Measurements from ENCODE around the gene HACD3.
"Not testable (repeated sequence)": the region's sequence is repeated elsewhere in the genome, so short reads cannot be mapped to it uniquely, and the experiment has no call there.

The HACD3 gene

DNA sequence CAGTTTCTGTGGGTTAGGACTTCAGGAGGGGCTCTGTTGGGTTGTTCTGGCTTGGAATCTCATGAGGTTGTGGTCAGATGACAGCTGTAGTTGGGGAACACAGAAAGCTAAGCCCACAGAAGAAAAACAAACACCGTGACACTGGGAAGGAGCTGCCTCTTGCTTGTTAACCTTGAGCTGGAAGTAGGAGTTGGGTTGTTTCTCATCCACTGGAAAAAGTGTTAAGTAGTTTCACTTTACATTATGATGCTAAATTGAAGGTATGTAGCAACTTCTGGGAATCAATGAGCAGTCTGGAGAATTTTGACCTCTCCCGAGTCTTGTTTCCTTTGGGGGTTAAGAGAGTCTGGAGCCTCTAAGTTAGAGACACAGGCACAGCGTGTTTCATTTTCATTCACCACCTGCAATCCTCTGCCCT, 20.4 kb downstream of the HACD3 start:
- no peak for DNase-seq

DNA sequence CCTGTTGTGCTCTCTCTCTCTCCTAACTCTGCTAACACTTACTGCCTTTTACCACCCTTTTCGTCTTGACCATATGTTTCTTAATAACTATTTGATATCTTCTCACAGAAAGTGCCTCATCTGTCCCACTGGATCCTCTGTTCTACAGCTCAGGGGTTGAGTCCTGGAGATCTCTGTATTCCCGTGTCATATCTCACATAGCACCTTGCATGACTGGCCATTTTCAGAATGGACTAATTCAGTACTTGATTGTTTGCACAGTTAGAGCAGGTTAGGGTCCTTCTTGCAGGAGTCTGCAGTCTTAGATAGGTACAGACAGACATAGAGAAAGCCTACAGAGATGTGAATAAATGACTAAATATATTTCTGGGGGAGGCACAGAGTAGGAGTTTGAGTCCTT, 20.9 kb downstream of the HACD3 start:
- no peak for DNase-seq

DNA sequence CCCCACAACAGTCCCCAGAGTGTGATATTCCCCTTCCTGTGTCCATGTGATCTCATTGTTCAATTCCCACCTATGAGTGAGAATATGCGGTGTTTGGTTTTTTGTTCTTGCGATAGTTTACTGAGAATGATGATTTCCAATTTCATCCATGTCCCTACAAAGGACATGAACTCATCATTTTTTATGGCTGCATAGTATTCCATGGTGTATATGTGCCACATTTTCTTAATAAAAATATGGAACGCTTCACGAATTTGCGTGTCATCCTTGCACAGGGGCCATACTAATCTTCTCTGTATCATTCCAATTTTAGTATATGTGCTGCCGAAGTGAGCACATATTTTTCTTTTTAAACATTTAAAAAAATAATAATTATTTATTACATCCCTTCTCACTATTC, 22.6 kb downstream of the HACD3 start:
- not testable (repeated sequence) for DNase-seq

DNA sequence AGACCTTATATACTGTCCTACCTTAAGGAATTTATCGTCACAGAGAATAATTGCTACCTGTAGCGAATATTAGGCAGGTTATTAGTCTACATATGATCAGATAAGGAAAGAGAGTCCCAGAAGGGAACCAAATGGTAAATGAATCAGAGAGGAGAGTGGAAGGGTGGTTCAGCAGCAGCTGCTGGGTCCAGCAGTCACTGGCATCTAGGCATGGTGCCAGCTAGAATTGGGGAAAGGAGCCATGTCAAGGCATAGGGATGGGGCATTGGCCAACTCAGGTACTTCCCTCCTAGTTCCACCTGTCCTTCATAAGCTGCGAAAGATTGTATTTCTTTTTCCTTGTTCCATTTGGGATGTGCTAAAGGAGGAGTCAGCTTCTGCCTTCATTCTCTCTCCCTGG, 23.4 kb downstream of the HACD3 start:
- peak; percentile 40 for DNase-seq

DNA sequence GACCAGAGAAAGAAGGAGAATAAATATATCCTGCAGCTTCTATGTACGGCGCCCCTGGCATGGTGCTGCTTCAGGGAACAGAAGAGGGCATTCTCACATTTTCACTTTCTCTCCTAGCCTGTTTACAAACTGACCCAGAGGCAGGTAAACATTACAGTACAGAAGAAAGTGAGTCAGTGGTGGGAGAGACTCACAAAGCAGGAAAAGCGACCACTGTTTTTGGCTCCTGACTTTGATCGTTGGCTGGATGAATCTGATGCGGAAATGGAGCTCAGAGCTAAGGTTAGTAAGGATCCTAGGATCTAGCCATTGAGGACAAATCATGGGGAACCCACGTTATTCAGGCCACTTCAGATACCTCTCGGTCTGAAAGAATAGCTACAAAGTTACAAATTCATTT, 26.4 kb downstream of the HACD3 start:
- DNase-seq = no peak

DNA sequence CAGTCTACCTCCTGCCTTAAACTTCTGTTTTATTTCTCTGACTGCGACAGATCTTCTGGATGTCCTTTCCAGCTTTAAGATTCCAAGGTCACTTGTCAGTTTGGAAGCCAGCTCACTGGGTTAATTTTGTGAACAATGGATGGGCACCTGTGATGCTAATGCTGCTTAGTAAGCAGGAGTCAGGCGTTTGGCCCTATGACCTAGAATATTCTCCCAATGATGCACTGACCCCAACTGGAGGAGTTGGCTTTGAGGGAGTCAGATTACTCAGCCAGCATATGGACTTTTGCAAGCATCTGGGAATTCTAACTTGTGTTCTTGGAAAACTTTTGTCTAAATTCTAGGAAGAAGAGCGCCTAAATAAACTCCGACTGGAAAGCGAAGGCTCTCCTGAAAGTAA, 28.1 kb downstream of the HACD3 start:
- DNase-seq = no peak

GRCh38 chr15:65558997-65559760, 28.9 kb downstream of the HACD3 start:
- DNase-seq = no peak

DNA sequence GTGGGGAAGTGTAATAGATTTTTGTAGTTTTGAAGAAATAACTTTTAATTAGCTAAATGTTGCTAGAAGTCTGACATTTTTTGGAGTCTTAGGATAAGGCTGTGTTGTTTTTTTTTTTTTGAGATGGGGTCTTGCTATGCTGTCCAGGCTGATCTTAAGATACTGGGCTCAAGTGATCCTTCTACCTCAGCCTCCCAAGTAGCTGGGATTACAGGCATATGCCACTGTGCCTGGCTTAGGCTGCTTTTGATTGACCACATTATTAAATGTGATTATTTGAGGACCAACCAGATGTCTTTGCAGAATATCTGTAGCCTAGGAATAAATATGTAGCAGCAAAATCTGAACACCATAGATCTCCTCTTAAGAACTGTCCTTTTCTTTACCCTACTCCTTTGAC, 29.7 kb downstream of the HACD3 start:
- no peak for DNase-seq

DNA sequence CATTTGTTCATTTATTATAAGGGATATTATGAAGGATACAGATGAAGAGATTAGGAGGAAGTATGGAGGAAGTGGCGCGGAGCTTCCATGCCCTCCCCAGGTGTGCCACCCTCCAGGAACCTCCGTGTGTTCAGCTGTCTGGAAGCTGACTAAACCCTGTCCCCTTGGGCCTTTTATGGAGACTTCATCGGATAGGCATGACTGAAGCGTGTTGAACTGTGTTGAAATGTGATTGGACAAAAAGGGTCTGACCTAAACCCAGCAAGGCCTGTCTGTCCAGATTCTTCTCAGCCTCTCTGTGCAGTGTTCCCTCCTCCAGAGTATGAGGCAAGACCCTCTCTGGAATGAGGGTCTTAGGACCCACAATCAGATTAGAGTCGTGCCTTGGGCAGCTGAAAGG, 31.7 kb downstream of the HACD3 start:
- no peak for DNase-seq

GRCh38 chr15:65569728-65570127, 39.5 kb downstream of the HACD3 start:
- no peak for DNase-seq

GRCh38 chr15:65571971-65572370, 41.7 kb downstream of the HACD3 start:
- no peak for DNase-seq

DNA sequence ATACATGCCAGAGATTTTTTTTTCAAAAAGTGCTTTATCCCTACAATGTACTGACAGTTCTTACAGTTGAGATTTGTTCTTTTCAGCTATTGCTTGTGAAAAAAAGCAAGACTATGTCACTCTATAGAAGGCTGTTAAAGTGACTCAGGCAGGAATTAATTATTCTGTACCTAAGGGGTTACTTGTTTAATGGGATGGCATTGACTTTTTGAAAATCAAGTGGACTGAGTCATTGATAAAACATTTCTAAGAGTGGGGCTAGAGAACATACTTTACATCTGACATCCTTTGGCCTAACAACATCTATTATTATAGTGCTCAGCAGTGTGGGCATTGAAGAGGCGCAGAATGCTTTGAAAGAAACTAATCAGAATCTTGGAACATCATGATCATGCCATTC, 46.4 kb downstream of the HACD3 start:
- DNase-seq = no peak

GRCh38 chr15:65577129-65577996, 47.1 kb downstream of the HACD3 start:
- DNase-seq = no peak

DNA sequence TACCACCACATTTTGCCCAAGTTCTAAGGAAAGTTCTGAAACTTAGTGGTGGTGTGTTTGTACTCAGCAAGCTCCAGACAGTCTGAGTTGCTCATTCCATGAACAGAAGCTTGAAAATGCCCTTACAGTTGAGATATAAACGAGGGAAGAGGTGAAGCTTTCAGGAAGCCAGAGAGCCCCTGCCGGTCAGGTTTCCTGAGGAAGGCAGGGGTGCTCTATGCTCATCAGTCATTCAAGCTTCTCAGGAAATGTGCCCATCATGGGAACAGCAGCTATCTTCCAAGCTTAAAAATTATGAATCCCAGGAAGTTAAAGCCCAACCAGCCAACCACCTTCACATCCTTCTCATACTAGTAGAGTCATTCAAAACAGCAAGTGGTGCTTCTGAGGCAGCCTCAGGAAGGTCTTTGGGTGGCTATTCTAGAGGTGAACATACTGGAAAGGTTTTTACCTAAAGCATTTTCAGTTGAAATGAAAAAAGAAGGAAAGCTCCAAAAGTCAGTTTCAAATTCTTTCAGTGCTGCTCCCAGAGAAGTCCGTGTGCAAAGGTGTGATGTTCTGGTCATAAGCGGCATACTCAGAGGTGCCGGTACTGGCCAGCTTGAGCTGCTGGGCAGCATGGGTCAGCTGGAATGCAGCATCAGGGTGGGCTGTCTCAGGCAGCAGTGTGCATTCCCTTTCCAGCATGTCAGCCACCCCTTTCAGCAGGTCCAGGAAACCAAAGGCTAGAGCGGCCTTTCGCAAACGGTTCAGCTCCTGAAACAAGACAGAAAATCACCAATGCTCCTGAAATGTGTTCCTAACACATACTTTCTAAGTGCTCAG, 48.9 kb downstream of the HACD3 start:
- no peak for DNase-seq

DNA sequence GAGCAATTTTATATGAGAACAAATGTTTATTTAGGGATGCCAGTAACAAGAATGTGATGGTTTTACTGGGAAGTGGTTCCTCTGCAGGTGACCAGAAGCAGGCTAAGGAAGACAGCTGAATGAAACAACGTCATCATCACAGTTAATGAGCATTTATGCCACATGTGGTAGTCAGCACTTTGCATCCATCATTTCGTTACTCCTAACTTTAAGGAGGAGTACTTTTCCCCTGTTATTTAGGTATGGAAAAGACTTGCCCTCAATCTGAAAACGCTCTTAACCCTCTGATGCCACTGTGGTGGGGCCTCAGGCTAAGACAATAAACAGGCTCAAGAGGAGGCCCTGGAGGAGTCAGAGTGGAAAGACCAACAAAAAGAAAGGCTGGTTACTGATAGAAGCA, 49.5 kb downstream of the HACD3 start:
- no peak for DNase-seq

GRCh38 chr15:65580287-65580686, 50.0 kb downstream of the HACD3 start:
- DNase-seq = no peak

DNA sequence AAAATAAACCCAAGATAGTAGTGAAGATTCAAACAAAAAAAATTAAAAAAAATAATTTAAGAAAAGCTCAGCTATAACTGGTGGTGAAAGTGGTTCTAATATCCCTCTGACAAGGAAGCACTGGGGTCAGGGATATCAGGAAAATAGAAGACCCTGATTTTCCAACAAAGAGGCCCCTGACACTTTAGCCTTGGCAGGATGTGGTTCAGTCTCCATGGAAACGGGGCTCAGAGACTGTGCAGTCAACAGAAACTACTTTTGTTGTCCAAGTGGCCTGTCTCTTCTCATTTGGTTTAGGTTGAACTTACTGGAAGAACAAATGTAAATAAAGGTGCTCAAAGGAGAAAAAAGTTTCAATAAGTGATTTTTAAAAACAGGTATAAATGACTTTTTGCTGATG, 53.4 kb downstream of the HACD3 start:
- DNase-seq = no peak

DNA sequence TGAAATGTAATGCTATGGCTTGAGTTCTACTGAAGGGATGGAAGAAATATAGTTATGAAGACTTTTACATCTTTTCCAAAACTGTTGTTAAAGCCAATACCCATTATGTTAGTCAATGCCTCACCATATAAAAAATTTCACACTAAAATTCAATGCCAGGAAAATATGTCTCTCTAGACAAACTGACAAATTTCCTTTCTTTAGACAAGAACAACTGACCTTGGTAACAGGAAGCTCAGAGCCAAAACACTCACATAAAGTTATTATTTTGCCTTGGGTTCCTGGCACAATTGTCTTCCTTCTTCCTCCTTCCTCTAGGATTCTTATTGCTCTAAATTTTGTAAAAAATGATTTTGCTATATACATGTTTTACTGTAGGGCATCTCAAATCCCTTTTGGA, 54.0 kb downstream of the HACD3 start:
- DNase-seq = no peak

- DNase-seq = no peak
Measured at GRCh38 chr15:65587094-65587493, 56.8 kb downstream of the HACD3 start.

GRCh38 chr15:65595960-65596359, 65.7 kb downstream of the HACD3 start:
- peak; percentile 56 for DNase-seq

GRCh38 chr15:65598468-65598867, 68.2 kb downstream of the HACD3 start:
- DNase-seq = no peak

GRCh38 chr15:65599677-65600076, 69.4 kb downstream of the HACD3 start:
- DNase-seq = no peak

DNA sequence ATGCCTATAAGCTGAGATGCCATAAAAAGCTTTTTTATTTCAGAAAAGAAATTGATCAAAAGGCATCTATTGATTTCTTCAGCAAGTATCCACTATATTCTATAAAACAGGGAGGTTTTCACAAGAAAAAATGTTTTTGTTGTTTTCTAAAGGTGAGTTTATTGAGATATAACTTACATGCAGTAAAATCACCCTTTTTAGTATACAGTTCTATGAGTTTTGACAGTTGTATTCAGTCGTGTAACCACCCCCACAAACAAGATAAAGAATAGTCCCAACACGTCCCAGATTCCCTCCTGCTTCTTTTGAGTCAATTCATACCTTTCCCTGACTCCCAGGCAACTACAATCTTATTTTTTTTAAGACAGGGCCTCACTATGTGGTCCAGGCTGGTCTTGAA, 72.9 kb downstream of the HACD3 start:
- no peak for DNase-seq

Measured in NCI-H2171 treated with DMSO at 0.1 percent for 48 hours (cell line).